Activated CD4-positive, alpha-beta T cell treated with anti-CD3 and anti-CD28 coated beads, Interleukin-2, amount 10 ng/mL, durations not matched to agents 24 days and 14 days (primary cell): Measurements from ENCODE around the gene PHETA1. TPM values are rescaled to one million over a fixed set of nuclear protein-coding genes. Genes with fewer than 3 reads are reported as not detected.

Source experiments
- DNase-seq: peaks from one replicate; pipeline ENCODE4 v3.0.0; 2022
- H3K27ac Mint-ChIP-seq: one replicate; pipeline ENCODE4 v1.8.0; 2022; ENCODE audit warnings: mild to moderate bottlenecking, mixed read lengths
- H3K27me3 Mint-ChIP-seq: one replicate; pipeline ENCODE4 v1.8.0; 2022; ENCODE audit warnings: mixed read lengths
- H3K36me3 Mint-ChIP-seq: one replicate; pipeline ENCODE4 v1.8.0; 2022; ENCODE audit warnings: low read depth, mild to moderate bottlenecking, mixed read lengths
- H3K4me1 Mint-ChIP-seq: one replicate; pipeline ENCODE4 v1.8.0; 2021; ENCODE audit warnings: mixed read lengths
- H3K4me3 Mint-ChIP-seq: one replicate; pipeline ENCODE4 v1.8.0; 2022; ENCODE audit warnings: mild to moderate bottlenecking, moderate library complexity, mixed read lengths
- H3K9me3 Mint-ChIP-seq: one replicate; pipeline ENCODE4 v1.8.0; 2021; ENCODE audit warnings: mixed read lengths
- intact Hi-C: fragments of 100-400 bp; cut with micrococcal nuclease; formaldehyde crosslinking; loops from one replicate; pipeline ENCODE4 v1.15.1; 2023
- total RNA-seq: library from RNA; stranded (reverse); gene quantifications from 2 replicates; pipeline ENCODE4 v1.2.3, GENCODE V29; 2022

The PHETA1 gene
- 2.3 and 3.0 TPM in 2 replicates for total RNA-seq

- peak within 1 kb of the TSS; percentile 85 for H3K4me3 Mint-ChIP-seq
- intact Hi-C loops, result no loop called here
- H3K27ac Mint-ChIP-seq, result peak within 1 kb of the TSS; percentile 75
- H3K27me3 Mint-ChIP-seq, result peaks cover 19% of the 10 kb centered on the region
- no peaks in the 10 kb centered on the region for H3K36me3 Mint-ChIP-seq
- peaks cover 7% of the 10 kb centered on the region for H3K4me1 Mint-ChIP-seq
- H3K9me3 Mint-ChIP-seq, result no peaks in the 10 kb centered on the region
- peak; percentile 96 for DNase-seq
Observed at GRCh38 chr12:111368788-111369495, at the start of gene PHETA1. Gene PHETA1, minus strand, starts transcription at chr12:111369095. Its CDS starts 5,668 bp downstream, at chr12:111363427.

- Mint-ChIP-seq H3K27me3 (no peaks in the 10 kb centered on the region), H3K4me1 (peaks cover 22% of the 10 kb centered on the region), H3K36me3 (peaks cover 49% of the 10 kb centered on the region), H3K9me3 (no peaks in the 10 kb centered on the region), H3K4me3 (no peak overlapping the region), H3K27ac (no peak overlapping the region)
- DNase-seq, result no peak
- intact Hi-C loops, result no loop called here
Observed at GRCh38 chr12:111418594-111418880, 49.6 kb upstream of the PHETA1 start.

DNA sequence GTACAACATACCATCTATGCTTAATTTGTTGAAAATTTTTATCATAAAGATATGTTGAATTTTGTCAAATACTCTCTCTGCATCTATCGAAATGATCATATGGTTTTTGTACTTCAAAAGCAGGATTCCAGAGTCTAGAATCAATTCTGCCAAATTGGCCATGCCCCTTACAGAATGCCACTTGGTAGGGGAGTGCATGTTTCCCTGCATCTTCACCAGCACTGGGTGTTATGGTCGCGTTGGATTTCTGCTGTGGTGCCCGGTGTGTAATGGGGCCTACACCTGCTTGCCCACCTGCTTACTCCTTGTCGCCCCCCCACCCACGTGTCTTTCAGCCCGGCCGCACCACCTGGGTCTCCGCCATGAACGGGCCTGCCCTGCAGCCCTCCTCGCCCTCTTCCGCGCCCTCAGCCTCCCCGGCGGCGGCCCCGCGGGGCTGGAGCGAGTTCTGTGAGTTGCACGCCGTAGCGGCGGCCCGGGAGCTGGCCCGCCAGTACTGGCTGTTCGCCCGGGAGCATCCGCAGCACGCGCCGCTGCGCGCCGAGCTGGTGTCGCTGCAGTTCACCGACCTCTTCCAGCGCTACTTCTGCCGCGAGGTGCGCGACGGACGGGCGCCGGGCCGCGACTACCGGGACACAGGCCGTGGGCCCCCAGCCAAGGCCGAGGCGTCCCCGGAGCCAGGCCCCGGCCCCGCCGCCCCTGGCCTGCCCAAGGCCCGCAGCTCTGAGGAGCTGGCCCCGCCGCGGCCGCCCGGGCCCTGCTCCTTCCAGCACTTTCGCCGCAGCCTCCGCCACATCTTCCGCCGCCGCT is 49.1 kb upstream of the PHETA1 start:
- no peak overlapping the region for H3K4me3 Mint-ChIP-seq
- peaks cover 26% of the 10 kb centered on the region for H3K4me1 Mint-ChIP-seq
- H3K9me3 Mint-ChIP-seq, result no peaks in the 10 kb centered on the region
- H3K27ac Mint-ChIP-seq, result no peak overlapping the region
- H3K36me3 Mint-ChIP-seq, result peaks cover 52% of the 10 kb centered on the region
- DNase-seq, result no peak
- H3K27me3 Mint-ChIP-seq, result no peaks in the 10 kb centered on the region
- intact Hi-C loops, result no loop called here

GRCh38 chr12:111417290-111417689 is 48.4 kb upstream of the PHETA1 start:
- H3K27me3 Mint-ChIP-seq, result no peaks in the 10 kb centered on the region
- peaks cover 51% of the 10 kb centered on the region for H3K36me3 Mint-ChIP-seq
- H3K4me3 Mint-ChIP-seq, result no peak overlapping the region
- H3K27ac Mint-ChIP-seq, result no peak overlapping the region
- intact Hi-C loops, result no loop called here
- H3K4me1 Mint-ChIP-seq, result peaks cover 30% of the 10 kb centered on the region
- DNase-seq, result no peak
- H3K9me3 Mint-ChIP-seq, result no peaks in the 10 kb centered on the region

DNA sequence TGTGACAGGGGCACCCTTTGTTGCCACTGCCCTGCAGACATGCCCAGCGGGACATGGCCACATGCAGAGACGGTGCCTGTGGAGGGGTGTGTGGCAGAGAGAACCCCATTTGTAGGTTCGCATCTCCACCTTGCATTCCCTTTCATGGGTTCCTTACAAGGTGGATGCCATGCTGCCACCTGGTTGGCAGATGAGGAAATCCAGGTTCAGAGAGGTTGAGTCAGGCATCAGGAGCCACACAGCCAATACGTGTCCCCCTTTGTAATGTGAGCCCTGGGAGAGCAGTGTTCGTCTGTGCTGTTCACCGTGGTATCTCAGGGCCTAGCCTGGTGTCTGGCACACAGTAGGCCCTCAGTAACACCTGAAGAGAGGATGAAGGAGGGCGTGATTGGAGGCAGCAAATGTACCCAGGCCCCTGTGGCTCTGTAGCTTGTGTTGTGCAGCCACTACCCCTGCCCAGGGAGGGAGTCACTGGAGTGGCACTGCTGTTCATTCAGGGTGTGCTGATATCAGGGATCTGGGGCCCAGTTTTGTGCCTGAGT is 45.9 kb upstream of the PHETA1 start:
- no peak for DNase-seq
- peaks cover 40% of the 10 kb centered on the region for H3K36me3 Mint-ChIP-seq
- no peaks in the 10 kb centered on the region for H3K27me3 Mint-ChIP-seq
- H3K4me1 Mint-ChIP-seq, result peaks cover 44% of the 10 kb centered on the region
- no peaks in the 10 kb centered on the region for H3K9me3 Mint-ChIP-seq
- peak overlapping the region; percentile 30 for H3K27ac Mint-ChIP-seq
- no peak overlapping the region for H3K4me3 Mint-ChIP-seq
- intact Hi-C loops, result no loop called here

DNA sequence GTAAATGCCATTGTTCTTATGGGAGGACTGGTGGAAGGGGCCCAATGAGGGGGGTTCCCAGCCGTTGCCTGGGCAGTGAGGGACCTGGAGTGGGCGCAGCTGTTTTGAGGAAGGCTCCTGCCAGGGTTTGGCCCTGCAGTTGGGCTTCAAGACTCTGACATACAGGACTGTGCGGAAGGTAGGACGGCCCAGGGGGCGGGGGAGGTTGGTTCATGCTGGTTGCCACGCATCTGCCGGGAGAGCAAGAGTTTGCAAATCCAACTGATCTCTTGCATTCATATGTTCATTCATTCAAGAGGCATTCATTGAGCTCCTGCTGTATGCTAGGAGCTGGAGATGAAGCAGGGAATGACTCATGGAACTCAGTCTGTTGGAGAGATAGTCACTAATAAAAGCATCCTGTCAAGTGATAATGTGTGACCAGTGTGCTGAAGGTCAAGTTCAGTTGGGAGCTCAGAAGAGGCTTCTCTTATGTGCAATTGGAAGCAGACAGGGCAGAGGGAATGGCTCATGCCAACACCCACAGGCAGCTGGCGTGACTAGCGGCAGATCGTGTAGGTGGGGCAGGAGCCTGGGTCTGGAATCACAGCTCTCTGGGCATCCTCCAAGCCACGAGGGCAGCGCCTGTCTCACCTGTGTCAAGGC is 44.7 kb upstream of the PHETA1 start:
- Mint-ChIP-seq H3K27me3 (no peaks in the 10 kb centered on the region), H3K4me3 (no peak overlapping the region), H3K9me3 (no peaks in the 10 kb centered on the region), H3K36me3 (peaks cover 36% of the 10 kb centered on the region), H3K4me1 (peaks cover 48% of the 10 kb centered on the region), H3K27ac (peak overlapping the region; percentile 85)
- intact Hi-C loops, result no loop called here
- DNase-seq, result no peak

GRCh38 chr12:111412830-111413441 is 44.0 kb upstream of the PHETA1 start:
- intact Hi-C loops, result no loop called here
- no peak for DNase-seq
- Mint-ChIP-seq H3K4me3 (peak overlapping the region; percentile 4), H3K4me1 (peaks cover 54% of the 10 kb centered on the region), H3K27me3 (no peaks in the 10 kb centered on the region), H3K9me3 (no peaks in the 10 kb centered on the region), H3K27ac (peak overlapping the region; percentile 85), H3K36me3 (peaks cover 38% of the 10 kb centered on the region)

DNA sequence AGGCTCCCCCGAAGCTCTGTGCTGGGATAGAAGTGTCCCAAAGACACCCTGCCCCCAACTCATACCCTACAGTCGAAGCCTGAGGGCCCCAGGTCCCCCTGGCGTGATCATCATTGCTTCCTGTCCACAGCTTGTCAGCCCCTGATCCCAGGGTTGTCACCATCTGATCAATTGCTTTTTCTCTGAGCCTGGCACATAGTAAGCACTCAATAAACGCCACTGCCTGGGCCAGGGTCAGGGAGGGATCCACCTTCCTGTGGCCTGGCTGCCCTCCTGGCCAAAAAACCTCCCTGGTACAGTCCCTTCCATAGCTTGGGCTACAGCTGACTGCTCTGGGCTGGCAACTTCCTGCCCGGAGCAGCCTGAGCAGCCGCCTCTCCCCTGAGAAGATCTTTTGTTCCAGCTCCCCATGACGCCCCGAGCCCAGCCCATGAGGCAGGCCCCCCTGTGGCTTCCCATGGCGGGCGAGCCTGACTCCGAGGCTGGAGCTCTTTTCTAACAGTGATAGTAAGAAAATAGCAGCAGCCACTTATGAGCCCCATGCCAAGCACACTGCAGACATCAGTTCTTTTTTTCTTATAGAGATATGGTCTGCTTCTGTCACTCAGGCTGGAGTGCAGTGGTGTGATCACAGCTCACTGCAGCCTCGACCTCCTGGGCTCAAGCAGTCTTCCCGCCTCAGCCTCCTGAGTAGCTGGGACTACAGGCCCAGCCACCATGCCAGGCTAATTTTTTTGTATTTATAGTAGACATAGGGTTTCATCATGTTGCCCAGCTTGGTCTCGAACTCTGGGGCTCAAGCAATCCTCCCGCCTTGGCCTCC is 43.3 kb upstream of the PHETA1 start:
- H3K27me3 Mint-ChIP-seq, result no peaks in the 10 kb centered on the region
- H3K9me3 Mint-ChIP-seq, result no peaks in the 10 kb centered on the region
- peaks cover 59% of the 10 kb centered on the region for H3K4me1 Mint-ChIP-seq
- H3K4me3 Mint-ChIP-seq, result peak overlapping the region; percentile 64
- intact Hi-C loops, result no loop called here
- DNase-seq, result no peak
- H3K27ac Mint-ChIP-seq, result peak overlapping the region; percentile 85
- peaks cover 39% of the 10 kb centered on the region for H3K36me3 Mint-ChIP-seq

GRCh38 chr12:111411185-111411764 is 42.4 kb upstream of the PHETA1 start:
- Mint-ChIP-seq H3K4me1 (peaks cover 60% of the 10 kb centered on the region), H3K36me3 (peaks cover 39% of the 10 kb centered on the region), H3K9me3 (no peaks in the 10 kb centered on the region), H3K27me3 (no peaks in the 10 kb centered on the region), H3K4me3 (peak overlapping the region; percentile 99), H3K27ac (peak overlapping the region; percentile 74)
- intact Hi-C loops, result no loop called here
- DNase-seq, result no peak

DNA sequence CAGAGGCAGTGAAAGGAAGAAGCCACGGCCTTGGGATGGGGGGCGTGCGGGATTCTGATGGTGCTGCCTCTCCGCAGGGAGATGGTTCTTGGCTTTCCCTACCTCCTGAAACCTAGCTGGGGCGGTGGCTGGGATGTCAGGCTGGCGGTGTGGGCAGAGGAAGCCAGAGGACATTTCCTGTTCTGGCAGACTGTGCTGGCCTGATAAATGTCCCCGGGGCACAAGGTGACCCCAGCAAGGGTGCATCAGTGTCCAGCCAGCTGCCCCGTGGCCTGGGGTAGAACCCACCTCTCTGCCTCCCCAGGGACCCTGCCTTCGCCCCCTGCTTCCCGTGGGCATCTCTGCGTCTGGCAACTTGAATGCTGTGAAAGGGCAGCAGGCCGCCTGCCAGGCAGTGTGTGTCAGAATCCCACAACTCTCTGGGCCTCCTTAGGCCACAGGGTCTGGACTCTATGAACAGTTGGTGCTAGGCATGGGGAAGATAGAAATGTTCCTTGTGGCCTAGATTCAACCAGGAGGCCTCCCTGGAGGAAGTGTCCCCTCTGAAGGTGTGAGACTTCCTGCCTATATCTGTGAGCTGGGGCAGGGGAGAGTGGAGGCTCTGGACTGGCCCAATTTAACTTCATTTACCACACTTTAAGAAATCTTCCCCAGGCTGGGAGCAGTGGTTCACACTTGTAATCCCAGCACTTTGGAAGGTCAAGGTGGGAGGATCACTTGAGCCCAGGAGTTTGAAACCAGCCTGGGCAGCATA is 41.7 kb upstream of the PHETA1 start:
- Mint-ChIP-seq H3K27me3 (no peaks in the 10 kb centered on the region), H3K36me3 (peaks cover 37% of the 10 kb centered on the region), H3K4me3 (peak overlapping the region; percentile 99), H3K9me3 (no peaks in the 10 kb centered on the region), H3K4me1 (peaks cover 60% of the 10 kb centered on the region), H3K27ac (peak overlapping the region; percentile 74)
- intact Hi-C loops, result no loop called here
- no peak for DNase-seq

GRCh38 chr12:111409780-111410430 is 41.0 kb upstream of the PHETA1 start:
- DNase-seq, result peak; percentile 79
- Mint-ChIP-seq H3K4me3 (peak overlapping the region; percentile 99), H3K9me3 (no peaks in the 10 kb centered on the region), H3K4me1 (peaks cover 58% of the 10 kb centered on the region), H3K27me3 (no peaks in the 10 kb centered on the region), H3K27ac (peak overlapping the region; percentile 77), H3K36me3 (peaks cover 34% of the 10 kb centered on the region)
- intact Hi-C loops, result loop anchor here (5.0 to 10.0 kb wide), 2 partner anchors 137 to 1005 kb away; partner anchors contain the start of gene PTPN11

DNA sequence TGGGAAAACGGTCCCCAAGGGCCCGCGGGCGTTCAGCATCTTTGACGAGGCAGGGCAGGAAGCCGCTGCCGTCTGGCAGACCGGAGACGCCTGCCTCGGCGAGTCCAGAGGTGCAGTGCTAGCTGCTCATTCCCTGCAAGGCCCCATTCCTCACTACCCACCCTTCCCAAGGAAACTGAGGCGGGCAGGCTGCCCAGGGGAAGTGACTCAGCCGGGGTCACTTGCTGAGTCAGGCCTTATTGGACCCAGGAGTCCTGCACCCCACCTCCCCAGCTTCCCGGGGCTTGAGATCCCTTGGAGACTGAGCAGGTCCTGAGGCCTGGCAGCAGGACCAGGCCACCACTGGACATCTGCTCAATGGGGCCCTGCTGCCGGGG is 40.5 kb upstream of the PHETA1 start:
- intact Hi-C loops, result loop anchor here (5.0 to 10.0 kb wide), 2 partner anchors 138 to 1005 kb away; partner anchors contain the start of gene PTPN11
- Mint-ChIP-seq H3K27me3 (no peaks in the 10 kb centered on the region), H3K36me3 (peaks cover 31% of the 10 kb centered on the region), H3K4me1 (peaks cover 59% of the 10 kb centered on the region), H3K27ac (peak overlapping the region; percentile 77), H3K4me3 (peak overlapping the region; percentile 99), H3K9me3 (no peaks in the 10 kb centered on the region)
- DNase-seq, result peak; percentile 75
